GM19238 (cell line): ENCODE data around the gene MAN2A2.
A peak's percentile ranks its signal among the peaks of the same experiment; 100 is the strongest.
"Not testable (repeated sequence)": the region's sequence is repeated elsewhere in the genome, so short reads cannot be mapped to it uniquely, and the experiment has no call there.

Source experiments
- DNase-seq: peaks from one replicate; pipeline ENCODE4 v3.0.0; 2011; ENCODE audit warnings: low spot score; ENCODE audit not compliant: insufficient read length

MAN2A2 gene

DNA sequence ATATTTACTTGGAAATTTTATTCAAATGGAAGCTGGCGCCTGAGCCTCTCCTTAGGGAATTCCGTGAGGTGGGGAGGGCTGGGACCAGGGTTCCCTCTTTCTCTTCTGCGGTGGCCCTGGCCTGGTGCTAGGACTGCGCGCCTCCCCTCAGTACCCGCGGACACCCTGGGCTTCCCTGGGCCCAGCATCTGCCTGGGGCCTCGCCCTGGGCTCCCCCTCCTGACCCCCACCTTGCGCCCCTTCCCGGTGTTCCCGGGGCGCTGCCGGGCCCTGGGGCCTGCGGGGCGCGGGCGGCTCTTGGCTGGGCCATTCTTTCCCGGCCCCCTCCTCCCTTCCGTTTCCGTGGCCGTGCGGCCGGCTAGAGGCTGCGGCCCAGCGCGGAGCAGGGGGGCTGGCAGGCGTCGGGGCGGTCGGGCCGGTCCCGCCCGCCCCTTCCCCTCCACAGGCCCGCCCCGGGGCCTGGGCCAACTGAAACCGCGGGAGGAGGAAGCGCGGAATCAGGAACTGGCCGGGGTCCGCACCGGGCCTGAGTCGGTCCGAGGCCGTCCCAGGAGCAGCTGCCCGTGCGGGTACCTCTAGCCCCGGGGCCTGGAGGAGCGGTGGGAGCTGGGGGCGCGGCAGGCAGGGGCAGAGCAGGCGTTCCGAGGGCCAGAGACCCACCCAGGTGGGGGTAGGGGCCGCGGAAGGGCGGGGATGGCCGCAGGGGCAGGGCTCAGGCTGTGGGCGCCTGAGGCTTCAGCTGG is 19.0 kb upstream of the MAN2A2 start, which contains the start of gene FES:
FES (plus strand) TSS at position 529 of the 743 bp plus-strand sequence. CDS start 542 bp downstream, outside the sequence.
- no peak for DNase-seq

DNA sequence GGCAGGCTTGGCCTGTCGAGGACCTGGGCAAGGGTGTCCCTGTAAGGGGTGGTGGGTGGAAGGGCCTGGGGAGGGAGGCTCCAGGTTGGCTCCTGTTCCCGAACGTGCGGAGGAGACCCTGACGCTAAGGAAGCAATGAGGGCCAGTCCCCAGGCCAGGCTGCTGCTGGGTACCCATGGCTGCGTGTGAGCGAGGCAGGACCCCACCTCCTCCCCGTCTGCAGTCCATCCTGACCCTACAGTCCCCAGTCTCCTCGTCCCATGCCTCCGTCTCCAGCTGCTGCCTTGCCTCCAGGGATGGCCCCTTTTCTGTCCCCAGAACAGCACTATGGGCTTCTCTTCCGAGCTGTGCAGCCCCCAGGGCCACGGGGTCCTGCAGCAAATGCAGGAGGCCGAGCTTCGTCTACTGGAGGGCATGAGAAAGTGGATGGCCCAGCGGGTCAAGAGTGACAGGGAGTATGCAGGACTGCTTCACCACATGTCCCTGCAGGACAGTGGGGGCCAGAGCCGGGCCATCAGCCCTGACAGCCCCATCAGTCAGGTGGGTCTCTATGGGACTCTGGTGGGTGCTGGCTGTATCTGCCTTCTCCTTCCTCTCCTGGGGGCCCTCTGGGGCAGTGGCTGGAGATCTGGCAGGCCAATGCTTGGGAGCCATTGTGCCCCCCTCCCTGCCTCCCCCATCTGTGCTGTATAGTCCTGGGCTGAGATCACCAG is 18.2 kb upstream of the MAN2A2 start:
- no peak for DNase-seq

DNA sequence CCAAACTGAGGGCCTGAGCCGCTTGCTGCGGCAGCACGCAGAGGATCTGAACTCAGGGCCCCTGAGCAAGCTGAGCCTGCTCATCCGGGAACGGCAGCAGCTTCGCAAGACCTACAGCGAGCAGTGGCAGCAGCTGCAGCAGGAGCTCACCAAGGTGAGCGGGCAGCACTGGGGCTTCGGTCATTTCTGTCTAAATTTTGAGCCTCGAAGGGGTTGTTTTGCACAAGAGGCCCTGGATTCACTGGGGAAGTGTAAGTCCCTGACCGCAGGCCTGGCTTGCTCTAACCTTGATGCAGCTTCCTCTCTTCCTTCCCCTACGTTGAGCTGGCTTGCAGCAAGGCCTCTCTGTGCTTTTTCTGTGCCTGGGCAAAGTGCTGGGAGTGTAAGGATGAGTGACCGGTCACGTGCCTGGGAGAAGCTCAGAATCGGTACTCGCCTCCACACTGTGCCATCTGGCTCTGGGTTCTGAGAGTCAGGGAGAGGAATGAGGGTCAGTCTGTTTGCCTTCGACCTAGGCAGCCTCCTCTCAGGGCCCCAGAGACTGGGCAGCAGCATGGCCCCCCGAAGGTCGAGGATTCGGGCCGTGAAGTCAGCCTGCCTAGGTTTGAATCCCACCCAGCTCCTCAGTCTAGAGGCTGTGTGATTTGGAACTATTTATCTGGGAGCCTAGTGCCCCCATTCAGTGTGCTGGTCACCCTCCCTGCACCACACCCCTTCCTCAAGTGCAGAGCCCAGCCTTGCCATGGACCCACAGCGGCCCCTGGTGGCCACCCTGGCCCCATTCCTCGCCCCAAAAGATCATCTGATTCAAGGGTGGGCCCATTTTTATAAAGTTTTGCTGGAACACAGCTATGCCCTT is 17.4 kb upstream of the MAN2A2 start:
- peak; percentile 66 for DNase-seq

DNA sequence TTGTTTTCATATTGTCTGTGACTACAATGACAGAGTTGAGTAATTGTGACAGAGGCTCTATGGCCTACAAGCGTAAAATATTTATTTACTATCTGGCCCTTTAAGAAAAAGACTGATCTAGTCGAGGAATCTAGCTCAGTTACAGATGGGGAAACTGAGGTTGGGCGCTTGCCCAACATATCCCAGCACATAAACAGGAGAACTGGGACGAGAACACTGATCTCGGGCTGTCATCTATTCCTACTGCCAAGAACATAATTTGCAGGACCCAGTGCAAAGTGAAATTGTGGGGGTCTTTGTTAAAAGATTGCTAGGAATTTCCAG is 16.8 kb upstream of the MAN2A2 start:
- no peak for DNase-seq

DNA sequence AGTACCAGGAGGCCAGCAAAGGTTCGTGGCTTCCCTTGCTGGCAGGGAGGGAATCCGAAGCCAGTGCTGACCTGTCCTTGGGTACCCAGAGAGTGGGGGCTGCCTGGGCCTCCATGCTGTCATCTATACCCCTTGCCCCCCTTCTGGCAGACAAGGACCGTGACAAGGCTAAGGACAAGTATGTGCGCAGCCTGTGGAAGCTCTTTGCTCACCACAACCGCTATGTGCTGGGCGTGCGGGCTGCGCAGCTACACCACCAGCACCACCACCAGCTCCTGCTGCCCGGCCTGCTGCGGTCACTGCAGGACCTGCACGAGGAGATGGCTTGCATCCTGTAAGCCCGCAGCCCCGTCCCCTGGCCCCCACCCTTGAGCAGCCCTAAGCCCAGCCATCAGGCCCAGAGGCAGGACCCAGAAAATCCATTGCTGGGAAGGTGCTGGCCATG is 16.0 kb upstream of the MAN2A2 start:
- DNase-seq, result no peak

DNA sequence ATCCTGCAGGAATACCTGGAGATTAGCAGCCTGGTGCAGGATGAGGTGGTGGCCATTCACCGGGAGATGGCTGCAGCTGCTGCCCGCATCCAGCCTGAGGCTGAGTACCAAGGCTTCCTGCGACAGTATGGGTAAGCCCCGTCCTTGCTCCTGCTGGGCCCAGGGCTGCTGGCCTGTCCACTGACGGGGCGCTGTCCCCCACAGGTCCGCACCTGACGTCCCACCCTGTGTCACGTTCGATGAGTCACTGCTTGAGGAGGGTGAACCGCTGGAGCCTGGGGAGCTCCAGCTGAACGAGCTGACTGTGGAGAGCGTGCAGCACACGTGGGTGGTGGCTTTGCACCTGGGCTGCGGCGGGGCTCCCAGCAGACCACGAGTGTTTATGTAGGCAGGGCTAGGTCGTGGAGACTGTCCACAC is 13.8 kb upstream of the MAN2A2 start:
- no peak for DNase-seq

DNA sequence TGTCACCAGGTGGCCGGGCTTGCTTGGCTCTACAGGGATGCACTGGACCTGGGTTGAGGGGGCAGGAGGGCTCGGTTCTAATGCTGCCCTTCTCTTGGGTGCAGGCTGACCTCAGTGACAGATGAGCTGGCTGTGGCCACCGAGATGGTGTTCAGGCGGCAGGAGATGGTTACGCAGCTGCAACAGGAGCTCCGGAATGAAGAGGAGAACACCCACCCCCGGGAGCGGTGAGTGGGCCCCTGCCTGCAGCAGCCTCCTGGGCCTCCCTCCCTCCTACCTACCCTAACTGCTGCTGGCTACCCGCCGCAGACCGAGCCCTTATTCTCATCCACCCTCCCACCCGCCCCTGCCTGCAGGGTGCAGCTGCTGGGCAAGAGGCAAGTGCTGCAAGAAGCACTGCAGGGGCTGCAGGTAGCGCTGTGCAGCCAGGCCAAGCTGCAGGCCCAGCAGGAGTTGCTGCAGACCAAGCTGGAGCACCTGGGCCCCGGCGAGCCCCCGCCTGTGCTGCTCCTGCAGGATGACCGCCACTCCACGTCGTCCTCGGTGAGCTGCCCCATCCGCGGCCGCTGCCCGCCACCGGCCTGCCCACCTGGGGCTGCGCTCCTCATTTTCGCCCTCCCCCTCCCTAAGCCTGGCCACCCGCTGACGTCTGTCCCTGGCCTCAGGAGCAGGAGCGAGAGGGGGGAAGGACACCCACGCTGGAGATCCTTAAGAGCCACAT is 13.2 kb upstream of the MAN2A2 start:
- DNase-seq, result no peak

DNA sequence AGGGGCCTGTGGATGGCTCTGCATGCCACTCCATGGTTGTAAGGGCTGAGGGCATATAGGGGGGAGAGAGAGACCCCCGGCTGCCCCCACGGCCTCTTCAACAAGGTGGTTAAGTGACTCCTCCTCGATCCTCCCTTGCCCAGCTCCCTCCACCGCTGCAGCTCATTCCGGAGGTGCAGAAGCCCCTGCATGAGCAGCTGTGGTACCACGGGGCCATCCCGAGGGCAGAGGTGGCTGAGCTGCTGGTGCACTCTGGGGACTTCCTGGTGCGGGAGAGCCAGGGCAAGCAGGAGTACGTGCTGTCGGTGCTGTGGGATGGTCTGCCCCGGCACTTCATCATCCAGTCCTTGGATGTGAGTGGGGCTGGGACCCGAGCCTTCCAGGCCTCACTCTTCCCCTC is 12.3 kb upstream of the MAN2A2 start:
- DNase-seq, result no peak

DNA sequence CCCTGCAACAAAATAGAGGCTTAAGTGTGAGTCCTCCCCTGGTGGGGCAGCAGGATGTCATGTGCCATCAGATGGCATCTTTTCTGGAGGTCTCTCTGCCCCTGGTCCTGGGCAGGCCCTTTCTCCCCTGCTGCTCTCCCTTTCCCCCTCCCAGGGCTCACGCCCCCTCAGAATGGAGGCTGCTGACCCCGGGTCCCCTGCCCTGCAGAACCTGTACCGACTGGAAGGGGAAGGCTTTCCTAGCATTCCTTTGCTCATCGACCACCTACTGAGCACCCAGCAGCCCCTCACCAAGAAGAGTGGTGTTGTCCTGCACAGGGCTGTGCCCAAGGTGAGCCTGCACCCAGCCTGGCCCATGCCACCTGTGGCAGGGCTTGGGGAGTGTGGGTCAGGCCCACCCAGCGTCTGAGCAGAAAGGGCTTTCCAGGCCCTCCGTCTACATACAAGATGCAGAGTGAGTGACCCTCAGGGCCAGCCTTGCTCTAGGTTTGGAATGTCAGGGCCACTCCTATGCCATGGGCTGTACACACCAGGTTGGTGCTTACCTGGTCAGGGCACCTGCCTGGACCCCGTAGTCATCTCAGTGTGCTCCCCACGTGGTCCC is 11.7 kb upstream of the MAN2A2 start:
- DNase-seq, result no peak

DNA sequence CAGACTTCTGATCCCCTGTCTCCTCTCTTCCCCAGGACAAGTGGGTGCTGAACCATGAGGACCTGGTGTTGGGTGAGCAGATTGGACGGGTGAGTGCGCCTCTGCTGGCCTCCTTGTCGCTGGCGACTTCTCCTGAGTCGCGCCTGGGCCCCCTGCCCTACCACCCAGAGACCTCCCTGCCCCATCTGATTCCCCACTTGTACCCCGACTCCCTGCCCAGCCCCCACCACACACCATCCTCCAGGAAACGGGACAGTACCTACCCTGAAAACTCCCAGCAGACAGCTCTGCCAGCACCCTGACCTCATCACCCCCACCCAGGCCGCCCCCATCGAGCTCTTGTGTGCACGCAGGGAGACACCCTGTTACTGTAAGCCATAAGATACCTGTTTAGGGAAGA is 11.1 kb upstream of the MAN2A2 start:
- DNase-seq, result no peak

DNA sequence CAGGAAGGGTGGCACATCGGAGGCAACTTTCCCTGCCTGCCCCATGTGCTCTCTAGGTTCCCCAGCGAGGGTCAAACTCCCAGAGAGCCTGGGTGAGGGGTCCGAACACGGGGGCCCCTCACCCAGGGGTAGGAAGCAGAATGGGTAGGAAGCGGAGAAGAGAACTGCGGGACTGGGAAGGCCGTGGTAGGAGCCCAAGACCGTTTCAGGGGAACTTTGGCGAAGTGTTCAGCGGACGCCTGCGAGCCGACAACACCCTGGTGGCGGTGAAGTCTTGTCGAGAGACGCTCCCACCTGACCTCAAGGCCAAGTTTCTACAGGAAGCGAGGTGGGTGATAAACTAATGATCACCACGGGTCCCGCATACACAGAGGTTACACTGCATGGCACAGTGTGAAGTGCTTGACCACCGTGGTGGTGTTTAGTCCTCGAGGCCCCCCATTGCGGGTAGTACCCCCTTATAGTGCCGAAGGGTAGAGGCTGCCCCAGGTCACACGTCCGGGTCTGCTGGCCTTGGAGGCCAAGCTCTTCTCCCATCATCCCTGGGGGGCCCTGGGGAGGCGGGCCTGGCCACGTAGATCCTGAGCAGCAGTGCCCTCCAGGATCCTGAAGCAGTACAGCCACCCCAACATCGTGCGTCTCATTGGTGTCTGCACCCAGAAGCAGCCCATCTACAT is 10.5 kb upstream of the MAN2A2 start:
- DNase-seq, result no peak

DNA sequence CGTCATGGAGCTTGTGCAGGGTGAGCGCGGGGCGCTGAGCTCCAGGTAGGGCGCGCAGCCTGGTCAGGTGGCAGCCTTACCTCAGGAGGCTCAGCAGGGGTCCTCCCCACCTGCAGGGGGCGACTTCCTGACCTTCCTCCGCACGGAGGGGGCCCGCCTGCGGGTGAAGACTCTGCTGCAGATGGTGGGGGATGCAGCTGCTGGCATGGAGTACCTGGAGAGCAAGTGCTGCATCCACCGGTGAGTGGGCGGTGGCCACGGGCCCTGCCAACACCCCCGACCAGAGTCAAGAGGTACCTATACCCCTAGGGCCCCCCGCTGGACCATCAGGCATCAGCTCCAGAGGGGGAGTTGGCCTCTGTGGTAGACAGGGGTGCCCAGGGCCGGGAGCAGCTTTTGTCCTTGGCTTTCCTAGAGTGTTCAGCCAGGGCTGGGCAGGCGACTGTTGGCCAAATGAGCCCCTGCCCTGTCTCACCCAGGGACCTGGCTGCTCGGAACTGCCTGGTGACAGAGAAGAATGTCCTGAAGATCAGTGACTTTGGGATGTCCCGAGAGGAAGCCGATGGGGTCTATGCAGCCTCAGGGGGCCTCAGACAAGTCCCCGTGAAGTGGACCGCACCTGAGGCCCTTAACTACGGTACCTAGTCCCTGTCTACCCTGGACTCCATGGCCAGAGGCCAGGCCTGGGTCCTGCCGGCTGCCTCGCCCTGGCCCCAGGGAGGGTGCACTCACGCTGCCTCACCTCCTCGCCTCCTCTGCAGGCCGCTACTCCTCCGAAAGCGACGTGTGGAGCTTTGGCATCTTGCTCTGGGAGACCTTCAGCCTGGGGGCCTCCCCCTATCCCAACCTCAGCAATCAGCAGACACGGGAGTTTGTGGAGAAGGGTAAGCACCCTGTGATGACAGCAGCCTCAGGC is 9.7 kb upstream of the MAN2A2 start:
- no peak for DNase-seq

DNA sequence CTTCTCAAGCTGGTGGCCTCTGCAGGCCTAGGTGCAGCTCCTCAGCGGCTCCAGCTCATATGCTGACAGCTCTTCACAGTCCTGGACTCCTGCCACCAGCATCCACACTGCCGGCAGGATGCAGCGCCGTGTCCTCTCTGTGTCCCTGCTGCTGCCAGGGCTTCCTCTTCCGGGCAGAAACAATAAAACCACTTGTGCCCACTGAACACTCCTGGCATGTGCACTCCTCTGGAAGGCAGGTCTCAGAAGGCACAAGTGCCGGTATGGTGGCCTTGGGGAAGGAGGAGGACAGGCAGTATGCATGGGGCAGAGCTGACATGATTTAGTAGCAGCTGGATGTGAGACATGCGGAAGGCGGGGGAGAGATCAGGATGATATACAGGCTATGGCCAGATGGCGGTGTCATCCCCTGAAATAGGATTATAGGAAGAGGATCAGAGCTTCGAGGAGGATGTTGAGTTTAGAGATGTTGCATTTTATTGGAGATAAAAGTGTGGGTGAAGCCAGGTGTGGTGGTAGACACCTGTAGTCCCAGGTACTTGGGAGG is 7.5 kb upstream of the MAN2A2 start:
- no peak for DNase-seq

DNA sequence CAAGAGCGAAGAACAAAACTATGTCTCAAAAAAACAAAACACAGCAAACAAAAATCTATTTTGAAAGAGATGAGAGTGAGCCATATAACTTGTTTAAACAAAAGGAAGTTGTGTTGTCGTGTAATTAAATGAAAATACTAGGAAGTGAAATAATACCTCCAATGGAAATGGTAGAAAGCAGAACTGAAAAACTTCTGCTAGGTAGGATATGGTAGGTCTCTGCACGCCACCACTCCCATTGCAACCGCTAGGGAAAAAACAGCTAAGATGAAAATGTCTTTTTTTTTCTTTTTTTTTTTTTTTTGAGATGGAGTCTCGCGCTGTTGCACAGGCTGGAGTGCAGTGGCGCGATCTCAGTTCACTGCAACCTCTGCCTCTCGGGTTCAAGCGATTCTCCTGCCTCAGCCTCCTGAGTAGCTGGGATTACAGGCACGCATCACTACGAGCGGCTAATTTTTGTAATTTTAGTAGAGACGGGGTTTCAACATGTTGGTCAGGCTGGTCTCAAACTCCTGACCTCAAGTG is 5.9 kb upstream of the MAN2A2 start:
- not testable (repeated sequence) for DNase-seq

DNA sequence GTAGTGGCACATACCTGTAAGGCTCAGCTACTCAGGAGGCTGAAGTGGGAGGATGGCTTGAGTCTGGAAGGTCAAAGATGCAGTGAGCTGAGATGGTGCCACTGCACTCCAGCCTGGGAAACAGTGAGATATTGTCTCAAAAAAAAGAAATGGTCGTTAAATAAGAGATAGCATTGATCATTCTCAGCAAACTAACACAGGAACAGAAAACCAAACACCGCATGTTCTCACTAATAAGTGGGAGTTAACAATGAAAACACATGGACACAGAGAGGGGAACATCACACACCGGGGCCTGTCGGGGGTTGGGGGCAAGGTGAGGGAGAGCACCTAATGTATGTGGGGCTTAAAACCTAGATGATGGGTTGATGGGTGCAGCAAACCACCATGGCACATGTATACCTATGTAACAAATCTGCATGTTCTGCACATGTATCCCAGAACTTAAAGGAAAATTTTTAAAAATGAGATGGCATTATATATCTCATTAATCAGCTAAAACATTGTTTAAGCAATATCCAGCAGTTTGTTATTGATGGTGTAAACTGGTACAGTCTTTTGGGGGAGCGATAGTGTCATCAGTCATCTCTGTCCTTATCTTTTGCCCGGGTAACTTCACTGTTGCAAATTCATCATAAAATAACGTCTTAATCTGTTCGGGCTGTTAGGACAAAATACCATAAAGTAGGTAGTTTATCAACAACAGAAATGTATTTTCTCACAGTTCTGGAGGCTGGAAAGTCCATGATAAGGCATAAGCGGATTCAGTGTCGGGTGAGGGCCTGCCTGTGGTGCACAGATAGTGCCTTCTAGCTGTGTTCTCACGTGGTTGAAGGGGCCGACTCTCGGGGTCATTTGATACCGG is 1.7 kb upstream of the MAN2A2 start:
- DNase-seq, result no peak

DNA sequence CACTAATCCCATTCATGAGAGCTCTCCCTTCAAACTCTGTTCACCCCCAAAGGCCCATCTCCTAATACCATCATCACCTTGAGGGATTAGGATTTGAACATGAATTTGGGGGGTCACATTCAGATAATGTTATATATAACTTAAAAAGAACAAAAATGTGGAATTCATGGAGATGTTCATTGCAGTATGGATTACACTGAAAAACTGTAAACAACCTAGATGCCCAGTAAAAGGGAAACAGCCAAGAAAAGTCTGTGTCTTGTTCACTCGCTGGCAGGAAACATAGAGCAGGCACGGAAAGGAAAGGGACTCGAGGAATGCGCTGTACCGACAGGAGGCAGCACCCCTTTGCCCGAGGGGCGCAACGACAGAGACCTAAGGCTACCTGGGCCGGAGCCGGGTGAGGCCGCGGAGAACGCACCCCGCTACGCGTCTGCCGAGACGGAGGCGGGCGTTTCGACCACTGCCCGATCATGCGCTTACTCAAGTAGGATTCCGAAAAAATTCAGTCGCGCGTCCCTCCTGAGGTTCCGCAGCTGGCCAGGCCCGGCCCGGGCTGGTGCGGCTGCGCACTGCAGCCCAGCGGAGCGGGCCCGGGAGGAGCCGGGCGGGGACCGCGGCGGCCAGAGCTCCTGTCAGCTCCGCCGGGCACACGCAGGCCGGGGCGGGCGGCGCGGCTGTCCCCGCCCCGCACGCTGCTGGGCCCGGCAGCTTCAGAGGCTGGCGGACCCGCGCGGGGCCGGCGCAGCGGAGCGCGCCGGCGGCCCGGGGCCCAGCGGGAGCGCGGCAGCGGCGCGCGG is 862 bp upstream of the MAN2A2 start:
- DNase-seq, result peak; percentile 96
